GM18873 (cell line): ENCODE data around the gene MRPS7.
"Not testable (repeated sequence)": the region's sequence is repeated elsewhere in the genome, so short reads cannot be mapped to it uniquely, and the experiment has no call there.

ENCODE experiments used
- ATAC-seq: cut with Tn5 transposase; IDR thresholded peaks from one replicate; pipeline ENCODE4 v1.9.1; 2021; ENCODE audit warnings: mild to moderate bottlenecking, moderate library complexity, moderate number of reproducible peaks; ENCODE audit not compliant: unreplicated experiment, low FRiP score

The MRPS7 gene

DNA sequence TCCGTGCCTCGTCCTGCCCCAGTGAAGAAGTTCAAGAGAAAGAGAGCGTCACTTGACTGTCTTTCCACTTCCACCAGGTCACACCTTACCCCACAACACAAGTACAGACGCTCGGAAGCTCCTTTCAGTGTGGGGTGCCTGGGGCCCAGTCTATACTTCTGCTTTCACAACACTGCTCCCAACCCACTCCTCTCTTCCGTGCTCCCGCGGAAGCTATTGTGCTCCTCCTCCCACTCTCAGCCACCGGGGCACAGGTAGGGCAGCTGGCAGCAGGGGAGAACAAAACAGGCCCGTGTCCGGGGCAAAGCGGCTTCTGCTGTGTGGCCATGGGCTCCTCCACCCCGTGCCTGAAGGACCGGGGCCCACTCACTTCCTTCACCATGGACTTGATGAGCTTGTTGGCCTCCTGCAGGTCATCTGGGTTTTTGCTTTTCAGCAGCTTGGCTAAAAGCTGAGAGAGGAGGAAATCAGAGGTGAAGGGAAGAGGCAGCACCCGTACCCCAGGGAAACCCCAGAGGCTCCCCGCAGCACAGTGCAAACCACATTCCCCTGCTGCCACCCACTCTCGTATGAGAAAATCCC is 19.1 kb upstream of the MRPS7 start:
- ATAC-seq = no peak

DNA sequence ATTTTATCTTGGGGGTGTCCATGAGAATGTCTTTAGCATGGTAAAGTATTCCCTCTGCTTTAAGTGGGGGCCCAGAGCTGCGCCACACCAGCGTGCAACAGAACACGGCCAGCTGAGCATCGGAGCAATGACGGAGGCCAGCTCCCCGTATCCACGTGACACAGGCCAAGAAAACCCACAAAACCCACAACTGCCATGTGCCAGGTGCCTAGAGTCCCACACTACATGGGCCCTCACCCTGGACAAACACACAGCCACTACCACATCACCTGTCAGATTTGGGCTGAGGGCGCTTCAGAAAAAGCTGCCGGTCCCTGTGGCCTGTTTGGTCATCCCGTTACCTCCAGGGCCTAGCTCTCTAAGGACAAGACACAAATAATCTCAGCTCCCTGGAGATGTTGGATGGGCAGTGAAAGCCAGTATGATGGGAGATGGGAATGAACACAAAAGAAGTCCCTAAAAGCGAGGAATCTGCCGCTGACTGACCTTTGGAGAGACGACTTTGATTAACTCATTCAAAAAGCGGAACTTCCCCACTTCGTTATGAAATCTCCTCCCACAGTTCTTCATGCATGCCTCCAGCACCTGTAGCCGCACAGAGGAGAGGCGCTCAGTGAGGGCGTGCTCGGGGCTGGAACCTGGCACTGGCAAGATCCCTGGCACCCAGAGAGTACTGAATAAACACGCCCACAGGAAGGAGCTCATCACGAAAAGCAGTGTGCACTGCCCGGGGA is 17.4 kb upstream of the MRPS7 start:
- no peak for ATAC-seq

DNA sequence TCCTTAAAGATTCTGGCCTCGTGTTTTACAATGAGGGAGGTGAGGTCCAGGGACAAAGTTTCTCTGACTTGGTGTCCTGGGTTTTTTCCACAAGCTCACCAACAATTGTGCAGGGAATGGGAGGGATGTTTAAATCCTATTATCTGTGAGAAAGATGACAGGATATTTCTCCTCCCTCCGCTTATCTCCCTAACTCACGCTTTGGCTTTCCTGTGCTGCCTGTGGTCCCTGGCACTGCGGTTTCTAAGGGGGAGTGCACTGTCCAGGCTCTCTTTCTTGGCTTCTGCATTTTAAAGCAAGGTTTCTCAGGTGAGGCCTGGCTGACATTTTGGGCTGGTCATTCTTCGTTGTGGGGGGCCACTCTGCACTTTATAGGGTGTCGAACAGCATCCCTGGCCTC is 16.7 kb upstream of the MRPS7 start:
- no peak for ATAC-seq

DNA sequence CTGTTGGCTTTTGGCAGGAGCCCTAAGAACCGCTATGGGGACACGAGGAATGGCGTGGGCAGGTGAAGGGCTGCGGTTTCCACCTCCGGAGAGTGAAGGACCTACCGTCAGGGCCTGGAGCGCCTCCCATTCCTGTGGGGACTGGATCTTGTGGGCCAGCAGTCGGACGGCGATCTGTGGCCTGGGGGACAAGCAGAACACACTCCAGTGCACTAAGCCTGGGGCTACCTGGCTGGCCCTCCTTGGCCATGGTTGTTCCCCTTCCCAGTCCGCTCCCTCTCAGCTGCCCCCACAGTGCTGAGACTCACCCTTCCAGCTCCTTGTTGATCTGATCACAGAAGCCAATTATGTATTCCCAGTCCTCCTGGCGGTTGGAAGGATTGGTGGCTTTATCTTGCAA is 15.3 kb upstream of the MRPS7 start:
- ATAC-seq = no peak

- no peak for ATAC-seq
These were observed 12.1 kb upstream of the MRPS7 start for GRCh38 chr17:75249564-75249963.

DNA sequence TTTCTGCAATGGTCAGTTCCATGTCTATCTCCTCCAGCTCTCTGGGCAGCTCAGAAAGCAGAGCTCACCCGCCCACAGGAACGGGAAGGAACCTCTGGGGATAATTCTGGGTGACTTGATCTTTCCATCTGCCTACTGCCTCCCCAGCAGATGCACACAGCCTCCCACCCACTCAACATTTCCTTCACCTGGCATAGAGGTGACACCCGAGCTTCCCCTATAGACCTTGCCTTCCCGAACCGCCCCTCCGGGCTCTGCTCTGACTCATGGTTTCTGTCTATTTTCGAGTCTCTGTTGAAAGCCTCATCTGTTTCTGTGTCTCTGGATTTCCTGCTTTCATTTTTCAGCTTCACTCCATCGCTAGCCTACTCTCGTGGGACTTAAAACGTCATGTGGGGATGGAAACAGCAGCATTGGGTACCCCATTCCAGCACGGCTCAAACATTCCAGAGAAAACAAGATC is 11.6 kb upstream of the MRPS7 start:
- peak; percentile 86 for ATAC-seq

- ATAC-seq = no peak
These were observed 9.5 kb upstream of the MRPS7 start for GRCh38 chr17:75252039-75252816.

DNA sequence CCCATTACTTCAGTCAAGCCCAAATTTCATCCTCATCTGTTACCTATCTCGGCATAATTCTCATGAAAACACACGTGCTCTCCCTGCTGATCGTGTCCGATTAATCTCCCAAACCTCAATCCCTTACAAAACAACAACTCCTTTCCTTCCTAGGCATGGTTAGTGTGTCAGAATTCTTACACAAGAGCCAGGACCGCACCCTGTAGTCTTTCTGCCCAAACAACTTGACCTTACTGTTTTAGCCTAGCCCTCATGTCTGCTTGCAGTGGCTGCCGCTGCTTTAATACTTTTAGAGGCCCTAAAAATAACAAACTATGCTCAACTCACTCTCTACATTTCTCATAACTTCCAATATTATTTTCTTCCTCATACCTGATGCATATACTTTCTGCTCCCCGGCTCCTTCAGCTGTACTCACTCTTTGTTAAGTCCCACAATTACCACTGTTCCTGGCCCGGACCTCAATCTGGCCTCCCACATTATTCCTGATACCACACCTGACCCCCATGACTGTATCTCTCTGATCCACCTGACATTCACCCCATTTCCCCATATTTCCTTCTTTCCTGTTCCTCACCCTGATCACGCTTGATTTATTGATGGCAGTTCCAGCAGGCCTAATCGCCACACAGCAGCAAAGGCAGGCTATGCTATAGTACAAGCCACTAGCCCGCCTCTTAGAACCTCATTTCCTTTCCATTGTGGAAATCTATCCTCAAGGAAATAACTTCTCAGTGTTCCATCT is 5.6 kb upstream of the MRPS7 start:
- not testable (repeated sequence) for ATAC-seq

DNA sequence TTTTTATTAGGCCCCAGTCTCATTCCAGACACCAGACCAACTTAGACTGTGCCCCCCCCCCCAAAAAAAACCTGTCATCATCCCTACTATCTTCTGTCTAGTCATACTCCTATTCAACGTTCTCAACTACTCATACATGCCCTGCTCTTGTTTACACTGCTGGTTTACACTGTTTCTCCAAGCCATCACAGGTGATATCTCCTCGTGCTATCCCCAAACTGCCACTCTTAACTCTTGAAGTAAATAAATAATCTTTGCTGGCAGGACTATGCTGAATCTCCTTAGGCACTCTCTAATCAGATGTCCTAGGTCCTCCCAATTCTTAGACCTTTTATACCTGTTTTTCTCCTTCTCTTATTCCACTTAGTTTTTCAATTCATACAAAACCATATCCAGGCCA is 4.5 kb upstream of the MRPS7 start:
- ATAC-seq = not testable (repeated sequence)

DNA sequence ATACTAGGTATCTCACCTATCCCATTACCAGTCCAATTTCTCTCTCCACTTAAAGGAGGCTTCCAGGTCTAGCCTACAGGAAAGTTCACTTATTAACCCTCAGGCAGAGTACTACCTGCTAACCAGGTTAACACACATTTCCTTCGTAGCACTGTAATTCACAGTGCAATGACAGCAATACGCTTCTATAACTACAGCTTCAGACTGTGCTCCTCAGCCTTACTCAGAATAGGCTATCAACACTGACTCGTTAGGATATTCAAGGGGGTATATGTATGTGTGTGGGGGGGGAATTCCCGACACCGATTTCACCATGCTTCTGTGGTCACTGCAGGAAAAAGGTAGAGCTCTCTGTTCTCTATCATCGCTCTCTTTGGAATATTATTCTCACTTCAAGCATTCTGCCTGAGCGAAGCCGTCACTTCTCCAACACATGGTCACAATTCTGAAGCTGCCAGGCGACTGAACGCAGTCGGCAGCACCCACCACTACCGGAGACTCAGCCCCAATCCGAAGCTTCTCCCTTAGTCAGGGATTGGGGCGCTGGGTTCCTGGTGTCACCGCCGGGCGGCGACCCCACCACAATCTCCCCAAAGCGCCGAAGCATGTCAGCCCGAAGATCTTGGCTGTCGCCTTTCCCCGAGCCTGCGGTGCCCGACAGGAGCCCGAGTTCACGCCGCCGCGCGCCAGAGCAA is 891 bp upstream of the MRPS7 start:
- peak; percentile 8 for ATAC-seq

- ATAC-seq = no peak
These were observed 480 bp downstream of the MRPS7 start for GRCh38 chr17:75262112-75262606.

DNA sequence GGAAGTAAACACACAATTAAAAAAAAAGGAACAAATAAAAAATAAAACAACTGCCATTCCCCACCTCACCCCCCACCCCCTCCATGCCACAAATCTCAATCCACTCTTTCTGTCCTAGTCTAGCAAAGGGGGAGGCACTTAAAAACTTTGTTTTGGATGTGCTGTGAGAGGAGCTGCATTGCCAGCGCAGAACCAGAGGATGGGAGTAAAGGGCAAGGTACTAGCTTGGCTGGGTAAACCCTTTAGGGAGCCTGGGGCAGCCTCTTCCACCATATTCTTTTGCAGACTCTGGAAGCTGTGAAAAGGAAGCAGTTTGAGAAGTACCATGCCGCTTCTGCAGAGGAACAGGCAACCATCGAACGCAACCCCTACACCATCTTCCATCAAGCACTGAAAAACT is 1.4 kb downstream of the MRPS7 start:
- ATAC-seq = no peak

GRCh38 chr17:75265614-75266315 is 4.1 kb downstream of the MRPS7 start:
- ATAC-seq = no peak

DNA sequence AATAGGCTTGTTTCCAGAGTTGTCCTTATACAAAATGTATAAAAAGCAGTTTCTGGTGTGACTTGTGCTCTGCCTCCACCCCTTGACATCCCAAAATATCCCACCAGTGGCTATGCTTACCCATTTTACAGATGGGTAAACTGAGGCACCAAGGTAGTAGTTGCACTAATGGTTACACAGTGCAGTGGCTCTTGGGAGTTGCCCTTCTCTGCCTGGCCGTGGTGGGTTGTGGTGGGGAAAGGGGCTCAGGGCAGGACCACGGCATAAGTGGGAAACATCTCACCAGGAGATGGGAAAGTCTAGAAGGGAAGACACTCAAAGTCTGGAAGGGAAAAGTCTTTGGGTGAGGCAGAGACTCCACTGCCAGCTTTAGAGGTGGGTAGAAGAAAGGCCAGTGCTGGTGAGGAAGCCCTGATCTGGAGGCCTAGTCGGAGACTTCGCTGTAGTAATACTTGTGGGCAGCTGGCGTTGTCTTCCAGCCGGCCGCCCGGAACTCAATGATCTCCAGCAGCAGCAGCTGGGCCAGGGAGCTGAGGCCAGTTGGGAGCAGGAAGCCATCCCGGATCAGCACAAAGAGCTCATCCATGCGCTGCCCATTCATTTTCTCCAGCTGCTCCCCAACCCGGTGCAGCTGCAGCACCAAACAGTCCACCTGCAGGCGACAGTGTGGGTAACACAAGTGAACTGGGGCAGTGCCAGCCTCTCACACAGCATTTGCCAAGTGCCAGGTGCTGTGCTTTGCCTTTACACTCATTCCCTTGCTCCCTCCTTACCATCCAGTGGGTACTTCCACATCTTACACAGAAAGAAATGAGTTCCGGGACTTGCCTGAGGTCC is 4.9 kb downstream of the MRPS7 start:
- ATAC-seq = no peak

DNA sequence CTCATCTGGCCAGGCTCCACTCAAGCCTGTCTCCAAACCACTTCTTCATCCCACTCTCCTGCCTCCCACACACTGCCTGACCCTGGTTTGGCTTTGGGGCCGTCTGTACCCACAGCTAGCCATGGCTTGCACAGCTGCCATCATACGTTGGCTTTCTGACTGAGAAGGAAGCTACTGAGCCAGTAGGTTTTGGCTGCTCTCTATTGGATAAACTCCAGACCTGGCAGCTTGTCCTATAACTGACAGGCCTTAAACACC is 5.4 kb downstream of the MRPS7 start:
- ATAC-seq = no peak

DNA sequence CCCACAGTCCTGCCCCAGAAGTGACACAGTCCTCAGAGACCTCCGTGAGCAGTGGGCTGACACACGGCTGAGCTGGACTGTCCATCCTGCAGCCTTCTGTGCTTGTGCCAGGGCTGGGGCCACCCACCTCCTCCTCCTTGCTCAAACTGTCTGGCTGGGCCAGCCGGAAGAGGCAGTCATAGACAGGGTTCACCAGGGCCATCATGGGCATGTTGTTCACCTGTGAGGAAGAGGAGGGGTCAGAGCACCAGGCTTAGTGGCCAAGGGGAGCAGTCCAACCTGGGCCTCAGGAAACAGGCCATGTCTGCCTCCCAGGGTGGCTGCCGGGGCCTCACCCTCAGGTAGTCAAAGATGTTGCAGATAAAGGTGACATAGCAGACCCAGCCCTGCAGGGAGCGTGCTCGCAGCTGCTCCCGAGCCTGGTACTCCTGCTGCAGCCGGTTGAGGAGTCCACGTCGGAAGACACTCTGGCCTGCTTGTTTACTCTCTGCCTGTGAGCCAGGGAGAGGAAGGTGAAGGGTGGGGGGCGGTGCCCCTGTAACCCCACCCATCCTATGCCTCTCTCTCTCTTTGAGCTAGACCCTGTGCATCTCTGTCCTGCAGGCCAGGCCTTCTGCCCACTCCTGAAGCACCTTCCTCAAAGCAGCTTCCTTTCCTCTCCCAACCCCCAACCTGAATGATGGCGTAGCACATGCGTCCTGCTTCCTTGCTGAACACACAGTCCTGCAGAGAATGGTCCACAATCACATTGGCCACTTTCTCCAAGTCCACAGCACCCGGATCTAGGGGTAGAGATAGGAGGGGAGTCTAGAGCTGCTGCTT is 5.9 kb downstream of the MRPS7 start:
- no peak for ATAC-seq

- ATAC-seq = no peak
These were observed 8.2 kb downstream of the MRPS7 start for GRCh38 chr17:75269844-75270217.
